ENCODE measurements around the gene JADE2.

JADE2 gene

GRCh38 chr5:134524826-134525682 lies at the start of gene JADE2:
TSS of gene JADE2 (plus strand) at chr5:134525670. CDS start at chr5:134535858, 10,188 bp downstream.
- H3K4me3 ChIP-seq (ENCODE audit: low read length) = peak within 1 kb of the TSS; percentile 72
- TF ChIP-seq CTCF (conservative IDR thresholded peaks at IDR 0.05; ENCODE audit: low read depth, low read length) = peak; percentile 2
- no peak for DNase-seq (ENCODE audit: low read depth)

GRCh38 chr5:134477462-134478245 lies 47.8 kb upstream of the JADE2 start:
- no peak for TF ChIP-seq CTCF (conservative IDR thresholded peaks at IDR 0.05; ENCODE audit: low read depth, low read length)
- no peak overlapping the region for H3K4me3 ChIP-seq (ENCODE audit: low read length)
- no peak for DNase-seq (ENCODE audit: low read depth)

GRCh38 chr5:134479839-134480238 lies 45.6 kb upstream of the JADE2 start:
- no peak for TF ChIP-seq CTCF (conservative IDR thresholded peaks at IDR 0.05; ENCODE audit: low read depth, low read length)
- DNase-seq (ENCODE audit: low read depth) = no peak
- no peak overlapping the region for H3K4me3 ChIP-seq (ENCODE audit: low read length)

GRCh38 chr5:134489227-134489944 lies 36.1 kb upstream of the JADE2 start:
- TF ChIP-seq CTCF (conservative IDR thresholded peaks at IDR 0.05; ENCODE audit: low read depth, low read length) = no peak
- H3K4me3 ChIP-seq (ENCODE audit: low read length) = no peak overlapping the region
- DNase-seq (ENCODE audit: low read depth) = no peak

GRCh38 chr5:134490255-134490924 lies 35.1 kb upstream of the JADE2 start:
- DNase-seq (ENCODE audit: low read depth) = no peak
- no peak overlapping the region for H3K4me3 ChIP-seq (ENCODE audit: low read length)
- TF ChIP-seq CTCF (conservative IDR thresholded peaks at IDR 0.05; ENCODE audit: low read depth, low read length) = no peak

GRCh38 chr5:134490925-134491271 lies 34.6 kb upstream of the JADE2 start:
- no peak overlapping the region for H3K4me3 ChIP-seq (ENCODE audit: low read length)
- no peak for TF ChIP-seq CTCF (conservative IDR thresholded peaks at IDR 0.05; ENCODE audit: low read depth, low read length)
- no peak for DNase-seq (ENCODE audit: low read depth)

Measured in retinal pigment epithelial cell (primary cell).